Activated naive CD8-positive, alpha-beta T cell (primary cell): ENCODE data around the gene GCHFR.

Experiments used
- H3K27ac Mint-ChIP-seq: one replicate; pipeline ENCODE4 v1.8.0; 2021; ENCODE audit warnings: mixed read lengths
- H3K27me3 Mint-ChIP-seq: one replicate; pipeline ENCODE4 v1.8.0; 2021; ENCODE audit warnings: mixed read lengths
- H3K36me3 Mint-ChIP-seq: one replicate; pipeline ENCODE4 v1.8.0; 2021; ENCODE audit warnings: mixed read lengths
- H3K4me1 Mint-ChIP-seq: one replicate; pipeline ENCODE4 v1.8.0; 2021; ENCODE audit warnings: low read depth, mixed read lengths
- H3K4me3 Mint-ChIP-seq: one replicate; pipeline ENCODE4 v1.8.0; 2021; ENCODE audit warnings: mild to moderate bottlenecking, mixed read lengths
- H3K9me3 Mint-ChIP-seq: one replicate; pipeline ENCODE4 v1.8.0; 2021; ENCODE audit warnings: low read depth, mixed read lengths

GCHFR gene

DNA sequence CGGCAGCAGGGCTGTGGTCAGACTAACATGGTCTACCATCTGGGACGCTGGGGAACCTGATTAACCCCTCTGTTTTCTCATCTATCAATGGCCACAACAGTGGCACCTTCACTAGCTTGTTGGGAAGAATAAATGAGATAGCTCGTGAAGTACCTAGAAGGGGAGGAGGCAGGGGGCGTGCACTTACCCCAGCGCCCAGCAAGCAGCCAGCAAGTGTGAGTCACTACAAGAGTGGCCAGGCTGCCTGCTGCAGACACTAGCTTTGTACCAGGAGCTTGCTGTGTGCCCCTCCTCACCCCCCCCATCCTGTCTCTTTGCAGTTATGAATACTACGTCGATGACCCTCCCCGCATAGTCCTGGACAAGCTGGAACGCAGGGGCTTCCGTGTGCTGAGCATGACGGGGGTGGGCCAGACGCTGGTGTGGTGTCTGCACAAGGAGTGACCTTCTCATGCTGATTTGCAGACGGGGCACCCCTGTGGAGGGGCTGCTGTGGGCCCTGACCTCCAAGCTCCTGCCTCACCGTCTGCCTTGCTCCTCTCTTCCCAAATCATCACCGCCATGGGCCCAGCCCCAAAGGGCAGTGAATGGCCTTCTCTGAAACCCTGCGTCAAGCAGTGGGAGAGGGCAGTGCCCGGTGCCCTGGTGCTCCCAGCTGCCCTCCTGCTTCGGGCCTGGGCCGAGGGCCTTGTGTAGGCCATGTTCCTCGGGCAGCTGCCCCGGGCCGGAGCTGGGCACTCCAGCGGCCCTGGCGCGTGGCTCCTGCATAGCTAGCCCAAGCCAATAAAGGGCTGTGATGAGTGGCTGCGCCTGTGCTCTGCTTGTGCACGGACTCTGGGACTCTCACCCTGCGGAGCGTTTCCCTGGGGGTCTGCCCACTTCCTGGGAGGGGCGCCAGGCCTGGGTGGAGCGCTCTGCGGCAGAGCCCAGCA lies 3.3 kb downstream of the GCHFR start:
- no peaks in the 10 kb centered on the region for H3K36me3 Mint-ChIP-seq
- H3K4me3 Mint-ChIP-seq = no peak overlapping the region
- H3K27ac Mint-ChIP-seq = no peak overlapping the region
- H3K4me1 Mint-ChIP-seq = peaks cover 48% of the 10 kb centered on the region
- H3K27me3 Mint-ChIP-seq = no peaks in the 10 kb centered on the region
- no peaks in the 10 kb centered on the region for H3K9me3 Mint-ChIP-seq

DNA sequence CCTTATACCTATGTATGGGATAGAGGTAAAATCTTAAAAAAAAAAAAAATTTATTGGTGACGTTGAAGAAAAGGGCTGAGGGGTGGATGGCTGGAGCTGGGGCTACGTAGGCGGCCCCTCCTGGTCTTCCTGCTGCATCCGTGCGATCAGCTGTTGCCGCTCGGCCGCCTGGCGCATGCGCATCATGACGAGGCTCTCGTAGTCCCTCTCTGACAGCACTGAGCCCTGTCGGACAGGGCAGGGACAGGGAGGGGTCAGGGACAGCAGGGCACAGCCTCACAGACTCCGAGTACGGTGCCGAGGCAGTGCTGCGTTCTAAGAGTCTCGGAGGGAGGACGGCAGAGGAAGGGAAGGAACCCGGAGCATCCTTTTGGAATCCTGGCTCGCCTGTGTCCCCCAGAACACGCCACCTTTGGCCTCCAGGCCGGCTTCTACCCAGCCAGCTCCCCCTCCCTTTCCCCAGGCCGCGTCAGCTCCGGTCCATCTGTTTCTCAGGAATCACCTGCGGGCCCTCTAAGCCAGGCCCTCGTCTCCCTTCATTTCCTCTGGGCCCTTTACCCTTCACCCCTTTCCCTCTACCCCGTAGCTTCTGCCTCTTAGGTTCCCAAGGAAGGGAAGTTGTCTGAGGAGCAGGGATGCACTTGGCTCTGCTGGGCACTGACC lies 4.1 kb downstream of the GCHFR start:
- H3K36me3 Mint-ChIP-seq = no peaks in the 10 kb centered on the region
- no peak overlapping the region for H3K4me3 Mint-ChIP-seq
- no peaks in the 10 kb centered on the region for H3K9me3 Mint-ChIP-seq
- H3K27ac Mint-ChIP-seq = no peak overlapping the region
- no peaks in the 10 kb centered on the region for H3K27me3 Mint-ChIP-seq
- peaks cover 43% of the 10 kb centered on the region for H3K4me1 Mint-ChIP-seq

DNA sequence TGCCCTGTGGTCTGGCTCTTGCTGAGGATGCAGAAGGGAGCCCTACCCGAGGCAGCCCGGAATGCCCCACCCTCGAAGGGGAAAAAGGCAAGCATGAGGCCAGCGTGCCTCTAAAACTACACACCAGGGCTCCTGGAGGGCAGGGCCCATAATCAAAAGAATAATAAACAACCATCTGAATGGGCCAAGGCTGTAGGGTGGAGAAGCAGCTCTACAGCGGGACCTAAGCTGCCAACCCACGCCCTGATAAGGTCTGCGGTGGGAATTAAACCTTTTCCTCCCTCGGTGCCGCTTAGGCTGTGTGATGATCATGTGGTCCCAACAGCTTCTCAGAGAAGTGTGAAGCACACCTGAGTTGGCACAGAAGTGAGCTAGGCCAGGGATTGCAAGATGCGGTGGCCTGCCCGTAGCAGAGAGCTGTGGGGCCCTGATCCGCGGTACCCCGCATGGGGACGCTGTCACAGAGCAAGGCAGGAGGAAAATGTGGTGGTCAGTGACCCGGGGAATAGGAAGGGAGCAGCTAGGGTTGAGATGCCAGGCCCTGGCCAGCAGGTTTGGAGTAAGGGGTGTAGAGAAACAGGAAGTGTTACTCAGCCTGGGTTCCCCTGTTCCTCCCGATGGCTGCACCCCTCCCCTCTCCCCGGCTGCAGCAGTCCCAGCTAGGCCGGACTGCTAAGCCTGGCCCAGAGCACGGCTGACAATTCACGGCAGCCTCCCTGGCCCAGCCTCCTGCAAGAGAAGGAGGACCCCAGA lies 4.8 kb downstream of the GCHFR start:
- Mint-ChIP-seq H3K4me3 (peak overlapping the region; percentile 65), H3K4me1 (peaks cover 38% of the 10 kb centered on the region), H3K9me3 (no peaks in the 10 kb centered on the region), H3K36me3 (no peaks in the 10 kb centered on the region), H3K27me3 (no peaks in the 10 kb centered on the region), H3K27ac (peak overlapping the region; percentile 95)

DNA sequence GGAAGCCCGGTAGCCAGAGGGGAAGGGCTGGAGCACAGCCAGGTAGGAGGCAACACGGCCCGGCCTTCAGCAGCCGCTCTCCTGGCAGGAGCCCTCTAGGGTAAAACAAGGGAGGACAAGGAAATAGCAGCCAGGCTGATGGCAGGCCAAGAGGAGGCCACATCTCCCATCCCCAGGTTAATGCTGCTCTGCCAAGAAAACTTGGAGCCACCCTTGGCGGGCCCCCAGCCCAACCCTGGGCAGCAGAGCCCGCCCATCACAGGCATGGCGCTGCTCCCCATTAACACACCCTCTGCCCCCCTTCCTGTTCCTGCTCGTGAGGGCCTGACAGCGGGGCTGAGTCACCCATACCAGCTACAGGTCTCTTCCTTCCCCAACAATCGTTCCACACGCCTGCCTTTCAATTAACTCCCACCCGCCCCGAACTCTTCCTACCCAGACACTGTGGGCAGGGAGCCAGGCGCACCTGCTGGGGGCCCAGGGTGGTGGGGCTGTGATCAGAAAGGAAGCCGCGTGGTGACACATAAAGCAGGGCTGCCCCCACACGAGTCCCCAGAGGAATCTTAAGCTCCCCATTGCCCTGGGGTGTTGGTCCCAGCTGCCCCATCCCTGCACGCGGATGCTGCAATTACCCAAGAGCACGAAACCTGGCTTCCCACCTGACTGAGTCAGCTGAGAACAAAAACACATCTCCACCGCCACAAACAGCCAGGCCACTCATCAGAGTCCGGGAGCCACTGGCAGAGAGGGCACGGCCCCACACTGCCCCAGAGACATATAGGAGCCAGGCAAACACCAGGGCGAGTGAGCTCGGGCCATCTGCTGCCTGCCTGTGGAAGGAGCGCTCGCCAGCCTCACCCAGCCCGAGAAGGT lies 5.6 kb downstream of the GCHFR start, which contains the start of gene C15orf62:
C15orf62 (plus strand) TSS at position 707 of the 873 bp plus-strand sequence. CDS start 516 bp downstream, outside the sequence.
- no peaks in the 10 kb centered on the region for H3K9me3 Mint-ChIP-seq
- no peaks in the 10 kb centered on the region for H3K36me3 Mint-ChIP-seq
- H3K4me3 Mint-ChIP-seq = peak within 1 kb of the TSS; percentile 79
- peak within 1 kb of the TSS; percentile 95 for H3K27ac Mint-ChIP-seq
- H3K4me1 Mint-ChIP-seq = peaks cover 36% of the 10 kb centered on the region
- H3K27me3 Mint-ChIP-seq = no peaks in the 10 kb centered on the region

DNA sequence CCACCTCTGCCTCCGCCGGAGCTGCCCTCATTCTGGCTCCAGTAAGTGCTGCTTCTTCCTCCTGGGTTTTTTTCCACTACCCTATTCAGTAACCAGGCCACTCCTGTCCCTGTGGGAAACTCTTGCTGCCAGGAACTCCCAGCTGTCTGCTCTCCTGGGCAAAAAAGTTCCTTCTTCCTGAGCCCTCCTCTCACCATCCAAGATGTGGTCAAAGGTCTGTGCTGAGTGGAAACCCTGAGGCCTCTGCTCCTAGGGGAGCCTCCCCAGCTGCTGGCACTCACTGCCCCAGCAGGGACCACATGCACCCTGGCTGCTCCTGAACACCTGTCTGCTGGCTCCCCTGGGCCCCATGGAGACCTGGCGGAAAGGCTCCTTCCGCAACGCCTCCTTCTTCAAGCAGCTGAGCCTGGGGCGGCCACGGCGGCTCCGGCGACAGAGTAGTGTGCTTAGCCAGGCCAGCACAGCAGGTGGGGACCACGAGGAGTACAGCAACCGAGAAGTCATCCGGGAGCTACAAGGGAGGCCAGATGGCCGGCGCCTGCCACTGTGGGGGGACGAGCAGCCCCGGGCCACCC lies 6.4 kb downstream of the GCHFR start:
- Mint-ChIP-seq H3K9me3 (no peaks in the 10 kb centered on the region), H3K36me3 (peaks cover 3% of the 10 kb centered on the region), H3K4me3 (peak overlapping the region; percentile 79), H3K27me3 (no peaks in the 10 kb centered on the region), H3K4me1 (peaks cover 28% of the 10 kb centered on the region), H3K27ac (peak overlapping the region; percentile 95)

DNA sequence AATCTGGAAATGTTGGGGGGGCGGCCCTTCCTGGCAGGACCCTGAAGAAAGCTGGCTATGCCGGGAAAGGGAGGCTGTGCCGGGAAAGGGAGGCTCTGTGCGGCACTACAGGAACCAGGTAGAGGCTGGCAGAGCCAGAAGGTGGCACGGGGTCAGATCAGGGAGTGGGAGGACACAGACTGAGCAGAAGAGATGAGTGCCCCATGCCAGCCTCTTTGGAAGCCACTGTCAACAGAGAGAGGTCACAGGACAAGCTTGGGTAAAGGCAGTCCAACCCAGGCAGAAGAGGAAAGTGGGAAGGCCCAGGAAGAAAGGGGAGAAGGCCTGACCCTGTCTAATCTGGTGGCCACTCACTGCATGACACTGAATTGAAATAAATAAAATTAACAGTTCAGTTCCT lies 7.4 kb downstream of the GCHFR start:
- peaks cover 3% of the 10 kb centered on the region for H3K36me3 Mint-ChIP-seq
- H3K9me3 Mint-ChIP-seq = no peaks in the 10 kb centered on the region
- no peaks in the 10 kb centered on the region for H3K27me3 Mint-ChIP-seq
- H3K4me1 Mint-ChIP-seq = peaks cover 20% of the 10 kb centered on the region
- peak overlapping the region; percentile 72 for H3K27ac Mint-ChIP-seq
- H3K4me3 Mint-ChIP-seq = no peak overlapping the region

DNA sequence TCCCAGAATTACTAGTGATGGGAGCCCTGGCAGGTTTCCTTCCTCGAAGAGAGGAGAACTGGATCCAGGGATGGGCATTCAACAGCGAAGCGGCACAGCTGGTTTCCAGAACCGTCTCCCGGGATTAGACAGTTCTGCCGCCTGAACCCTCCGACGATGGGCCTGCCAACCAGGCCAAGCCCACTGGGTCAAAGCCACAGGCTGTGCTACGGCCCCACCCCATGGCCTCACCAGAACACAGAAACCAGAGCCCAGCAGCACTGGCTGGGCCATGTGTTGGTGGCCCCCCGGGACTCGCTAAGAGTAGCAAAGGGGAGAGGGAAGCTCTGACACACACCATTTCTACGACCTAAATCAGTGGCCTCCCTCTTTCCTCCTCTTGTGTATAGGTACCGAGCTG lies 8.1 kb downstream of the GCHFR start:
- no peaks in the 10 kb centered on the region for H3K27me3 Mint-ChIP-seq
- H3K4me3 Mint-ChIP-seq = no peak overlapping the region
- peaks cover 9% of the 10 kb centered on the region for H3K36me3 Mint-ChIP-seq
- peaks cover 23% of the 10 kb centered on the region for H3K4me1 Mint-ChIP-seq
- peak overlapping the region; percentile 22 for H3K27ac Mint-ChIP-seq
- no peaks in the 10 kb centered on the region for H3K9me3 Mint-ChIP-seq

DNA sequence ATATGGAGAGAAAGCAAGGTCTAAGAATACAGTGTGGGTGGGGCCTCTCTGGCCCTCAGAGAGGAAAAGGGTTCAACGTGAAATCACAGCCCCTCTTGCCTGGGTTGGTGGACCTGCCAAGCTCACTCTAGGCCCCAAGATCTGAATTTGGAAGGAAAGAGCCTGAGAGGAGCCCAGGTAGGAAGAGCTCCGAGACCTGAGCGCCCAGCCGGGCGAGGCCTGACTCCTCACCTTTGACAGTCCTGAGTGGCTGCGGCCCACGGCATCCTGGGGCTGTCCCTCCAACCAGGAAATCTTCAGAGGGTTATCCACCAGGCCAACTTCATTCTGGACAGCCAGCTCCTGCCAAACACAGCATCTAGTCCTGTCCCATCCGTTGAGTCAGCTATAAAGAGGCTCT lies 9.6 kb downstream of the GCHFR start:
- Mint-ChIP-seq H3K27ac (no peak overlapping the region), H3K4me1 (peaks cover 20% of the 10 kb centered on the region), H3K4me3 (no peak overlapping the region), H3K9me3 (no peaks in the 10 kb centered on the region), H3K27me3 (no peaks in the 10 kb centered on the region), H3K36me3 (peaks cover 9% of the 10 kb centered on the region)

DNA sequence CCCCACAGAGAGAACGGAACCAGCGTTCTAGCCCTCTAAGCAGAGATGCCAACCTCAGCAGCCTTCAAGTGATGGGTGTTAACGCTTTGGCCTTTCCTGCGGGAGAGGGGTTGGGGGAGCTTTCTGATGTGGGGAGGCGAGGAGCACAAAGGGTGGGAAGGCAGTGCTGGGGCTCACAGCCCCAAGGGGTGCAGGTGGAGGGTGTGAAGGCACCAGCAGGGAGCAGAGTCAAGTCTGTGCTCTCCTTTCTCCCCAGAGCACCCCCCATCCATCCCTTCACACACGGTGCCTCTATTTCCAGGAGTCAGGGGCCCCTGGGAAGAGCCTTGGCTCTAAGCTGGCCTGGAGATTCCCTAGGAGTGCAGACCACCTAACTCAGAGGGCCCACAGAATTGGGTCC lies 10.0 kb downstream of the GCHFR start:
- Mint-ChIP-seq H3K36me3 (peaks cover 9% of the 10 kb centered on the region), H3K27me3 (no peaks in the 10 kb centered on the region), H3K4me1 (peaks cover 16% of the 10 kb centered on the region), H3K4me3 (no peak overlapping the region), H3K9me3 (no peaks in the 10 kb centered on the region), H3K27ac (no peak overlapping the region)

DNA sequence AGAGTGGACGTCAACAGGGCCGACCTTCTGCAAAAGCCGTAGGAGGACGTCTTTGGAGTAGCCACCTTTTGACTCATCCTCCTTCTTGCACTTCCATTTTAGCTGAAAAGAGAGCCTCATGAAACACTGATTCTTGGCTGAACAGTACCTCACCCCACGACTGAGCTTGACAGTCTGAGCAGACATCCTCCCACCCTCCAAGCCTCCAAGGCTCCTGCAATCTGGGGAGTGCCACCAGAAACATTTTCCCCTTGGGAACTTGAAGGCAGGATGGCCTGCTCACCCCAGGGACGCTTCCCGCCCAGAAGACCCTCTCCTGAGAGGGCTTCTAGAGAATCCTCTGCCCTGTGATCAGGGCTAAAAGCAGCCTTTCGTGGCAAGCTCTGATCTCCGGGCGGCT lies 11.1 kb downstream of the GCHFR start:
- H3K36me3 Mint-ChIP-seq = peaks cover 9% of the 10 kb centered on the region
- H3K4me1 Mint-ChIP-seq = peaks cover 9% of the 10 kb centered on the region
- no peaks in the 10 kb centered on the region for H3K27me3 Mint-ChIP-seq
- H3K27ac Mint-ChIP-seq = no peak overlapping the region
- no peaks in the 10 kb centered on the region for H3K9me3 Mint-ChIP-seq
- H3K4me3 Mint-ChIP-seq = no peak overlapping the region

DNA sequence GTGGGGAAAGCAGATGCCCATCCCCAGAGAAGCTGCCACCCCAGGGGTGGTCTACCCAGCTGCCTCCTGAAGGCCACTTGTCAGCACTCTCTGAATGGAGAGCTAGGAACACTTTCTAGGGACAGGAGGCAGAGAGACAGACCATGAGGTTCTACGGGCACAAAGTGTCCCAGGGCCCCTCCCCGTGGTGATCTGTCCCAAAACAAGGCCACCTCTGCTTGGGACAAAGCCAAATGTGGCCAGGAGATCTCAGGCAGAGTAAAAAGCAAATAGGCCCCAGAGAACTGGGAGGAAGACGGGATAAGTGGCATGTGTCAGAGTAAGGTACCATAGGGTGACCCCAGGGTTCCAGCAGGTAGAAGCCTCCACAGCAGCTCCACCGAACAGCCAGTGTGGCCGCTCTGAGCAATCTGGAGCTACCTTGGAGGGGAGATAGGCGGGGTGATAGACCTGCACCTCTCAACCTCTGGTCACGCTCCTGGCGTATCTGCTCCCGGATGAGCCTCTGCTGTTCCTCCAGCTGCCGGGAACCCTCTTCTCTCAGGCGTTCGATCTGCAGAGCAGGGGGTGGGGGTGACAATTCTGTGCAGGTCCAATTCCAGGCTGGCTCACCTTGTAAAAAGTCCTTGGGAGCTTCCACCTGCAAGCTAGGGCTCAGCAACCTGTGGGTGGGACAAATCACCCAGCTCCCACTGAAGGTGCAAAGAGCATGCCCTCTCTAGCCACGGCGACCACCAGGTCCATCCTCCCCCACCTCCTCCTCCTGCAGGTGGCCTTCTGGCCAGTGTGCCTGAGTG lies 12.1 kb downstream of the GCHFR start:
- Mint-ChIP-seq H3K9me3 (no peaks in the 10 kb centered on the region), H3K36me3 (peaks cover 9% of the 10 kb centered on the region), H3K4me3 (no peak overlapping the region), H3K27me3 (no peaks in the 10 kb centered on the region), H3K27ac (no peak overlapping the region), H3K4me1 (peaks cover 6% of the 10 kb centered on the region)

DNA sequence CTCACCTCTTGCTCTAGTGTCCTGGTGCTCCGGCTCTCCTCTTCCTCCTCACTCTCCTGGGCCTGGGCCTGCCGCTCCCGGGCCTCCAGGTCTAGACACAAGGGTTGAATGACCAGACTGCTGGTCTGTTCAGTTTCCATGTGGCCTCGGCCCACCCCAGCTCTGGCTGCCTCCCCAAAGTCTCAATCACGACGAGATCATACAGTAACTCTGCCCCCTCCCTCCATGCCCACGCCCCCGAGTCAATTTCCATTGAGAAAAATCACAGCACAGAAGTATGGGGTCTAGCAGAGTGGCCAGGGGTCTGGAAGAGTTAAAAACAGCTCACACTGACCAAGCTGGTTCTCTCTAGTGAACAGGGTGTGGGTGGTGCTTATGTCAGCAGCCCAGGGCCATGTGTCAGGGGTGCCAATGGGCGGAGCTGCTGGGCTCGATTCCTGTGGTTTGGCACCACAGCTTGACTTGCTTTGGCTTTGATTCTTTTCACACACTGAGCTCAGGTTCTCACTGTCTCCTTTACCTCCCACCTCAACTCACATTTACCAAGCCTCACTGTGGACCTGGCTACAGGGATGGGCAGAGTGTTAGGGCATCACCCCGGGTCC lies 12.8 kb downstream of the GCHFR start:
- no peak overlapping the region for H3K27ac Mint-ChIP-seq

DNA sequence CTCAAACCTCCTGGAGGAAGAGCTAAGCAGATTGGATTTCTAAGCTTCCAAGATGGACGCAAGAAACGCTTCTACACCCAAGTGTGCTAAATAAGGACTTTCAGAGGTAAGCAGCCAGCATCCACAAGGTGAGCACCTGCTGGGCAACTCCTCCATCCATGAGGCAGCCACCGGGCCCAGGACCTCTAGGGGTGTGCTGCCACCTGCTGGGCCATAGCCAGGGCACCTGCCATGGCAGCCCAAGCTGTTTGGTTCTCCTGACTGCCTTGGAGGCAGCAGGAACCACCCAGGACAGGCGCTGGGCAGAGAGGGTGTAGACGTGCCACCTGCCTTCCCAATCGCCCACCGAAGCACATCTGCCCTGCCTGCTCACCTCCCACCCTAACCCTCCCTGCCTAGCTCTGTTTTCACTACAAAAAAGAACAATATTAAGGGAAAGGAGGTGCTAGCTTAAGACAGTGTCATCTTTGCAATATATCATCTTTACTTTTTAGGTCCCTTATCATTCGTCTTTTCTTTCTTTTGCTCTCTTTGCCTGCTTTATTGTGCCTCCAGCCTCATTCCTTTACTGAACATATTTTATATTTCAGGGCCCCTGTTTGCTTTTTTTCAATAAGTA lies 18.9 kb downstream of the GCHFR start:
- Mint-ChIP-seq H3K27me3 (no peaks in the 10 kb centered on the region), H3K36me3 (no peaks in the 10 kb centered on the region), H3K4me1 (peaks cover 19% of the 10 kb centered on the region), H3K27ac (no peak overlapping the region), H3K9me3 (no peaks in the 10 kb centered on the region), H3K4me3 (no peak overlapping the region)

More for the DNA sequence above, 12.8 kb downstream of the GCHFR start:
- H3K4me3 Mint-ChIP-seq = no peak overlapping the region
- no peaks in the 10 kb centered on the region for H3K27me3 Mint-ChIP-seq
- H3K9me3 Mint-ChIP-seq = no peaks in the 10 kb centered on the region
- H3K36me3 Mint-ChIP-seq = peaks cover 9% of the 10 kb centered on the region
- peaks cover 6% of the 10 kb centered on the region for H3K4me1 Mint-ChIP-seq
